ENCODE results near the gene CHD6. TPM values are rescaled to one million over a fixed set of nuclear protein-coding genes. Genes with fewer than 3 reads are reported as not detected.

CHD6 gene
- total and polyA plus RNA-seq, 2 of the 13 experiments (the other 11 are each of a cell fraction or from before 2014, with no cell fraction given), result 14.4 to 52.0 TPM

DNA sequence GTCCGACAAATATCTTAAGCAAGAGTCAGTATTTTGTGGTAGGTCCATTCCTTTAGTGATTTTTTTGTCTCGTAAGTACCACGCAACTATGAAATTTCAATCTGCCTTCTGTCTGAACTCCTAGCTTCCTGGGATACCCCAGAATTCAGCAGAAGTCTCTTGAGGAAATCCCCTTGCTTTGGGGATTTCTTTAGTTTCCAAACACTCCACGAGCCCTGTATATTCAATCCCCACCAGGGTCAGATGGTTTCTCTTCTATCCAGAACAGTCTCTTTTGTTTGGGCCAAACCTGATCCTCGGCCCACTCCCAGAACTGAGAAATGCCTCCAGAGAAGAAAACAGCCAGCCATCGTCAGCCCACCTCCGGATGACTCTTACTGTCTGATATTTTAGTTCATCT is 113.0 kb downstream of the CHD6 start:
- H3K4me3 ChIP-seq (replicated peaks in 1 of 3; ENCODE audit: insufficient read depth in 1 of 3, low read depth in 2 of 3, low read length in 3 of 3), result no peak overlapping the region
- H3K4me2 ChIP-seq (ENCODE audit: low read depth, low read length), result no peak overlapping the region
- BruUV-seq (replicated peaks), result no TSS peak
- no peaks in the 10 kb centered on the region for H3K9me3 ChIP-seq (ENCODE audit: low read length)
- 97% methylated on average over 7 of the region's 7 CpGs for WGBS (ENCODE audit: low lambda C conversion rate)
- DNase-seq (ENCODE audit: low spot score), result no peak
- peaks cover 2% of the 10 kb centered on the region for H3K79me2 ChIP-seq (ENCODE audit: insufficient read depth, low read length)
- POLR2A ChIA-PET, result no interaction called here
- no peaks in the 10 kb centered on the region for H3K27me3 ChIP-seq (ENCODE audit: control insufficient read depth in 1 of 2, insufficient read depth in 2 of 2, low read length in 2 of 2)
- CTCF ChIA-PET (ENCODE audit: low intra/inter-chr PET ratio, low total read pairs), result no interaction called here
- no peak for ATAC-seq
- peaks cover 9 to 25% of the 10 kb centered on the region in 2 experiments; a peak in 3 of 5 replicates for H3K36me3 ChIP-seq (replicated peaks in 1 of 2; ENCODE audit: control insufficient read depth in 1 of 2, insufficient read depth in 2 of 2, low read length in 2 of 2)
- H3K9ac ChIP-seq (ENCODE audit: insufficient read depth, low read depth, low read length), result no peak overlapping the region
- peaks cover 54% of the 10 kb centered on the region for H3K4me1 ChIP-seq (ENCODE audit: insufficient read depth, low read length)
- H4K20me1 ChIP-seq (ENCODE audit: insufficient read depth, low read length), result peaks cover 7% of the 10 kb centered on the region; the same call in 1 of the 2 replicates
- intact Hi-C loops (cut with micrococcal nuclease; ENCODE audit: unreplicated experiment), result loop anchor here (5.0 kb wide), 2 partner anchors 97 to 187 kb away; no protein-coding TSS in a partner anchor
- FAIRE-seq, result no peak
- in situ Hi-C loops (cut with HindIII; ENCODE audit: extremely low pct_ligation_motif_present, low pct_unique_long_range_greater_than_20kb), result no loop called here
- H3K27ac ChIP-seq (ENCODE audit: extremely low read length, insufficient read depth, low read length), result no peak overlapping the region
- no peak overlapping the region for H2AFZ ChIP-seq (ENCODE audit: low read length)
- no peak for TF ChIP-seq NAIF1 (CRISPR knock-in tag; IDR thresholded peaks at IDR 0.05; ENCODE audit: borderline replicate concordance)

GRCh38 chr20:41501376-41501775 is 116.8 kb downstream of the CHD6 start:
- Histone ChIP-seq H3K4me1 (ENCODE audit: insufficient read depth, low read length) (peaks cover 54% of the 10 kb centered on the region), H3K9me3 (ENCODE audit: low read length) (no peaks in the 10 kb centered on the region), H3K9ac (ENCODE audit: insufficient read depth, low read depth, low read length) (no peak overlapping the region), H2AFZ (ENCODE audit: low read length) (no peak overlapping the region), H3K4me3 (replicated peaks in 1 of 3; ENCODE audit: insufficient read depth in 1 of 3, low read depth in 2 of 3, low read length in 3 of 3) (no peak overlapping the region), H4K20me1 (ENCODE audit: insufficient read depth, low read length) (no peaks in the 10 kb centered on the region), H3K36me3 (replicated peaks in 1 of 2; ENCODE audit: control insufficient read depth in 1 of 2, insufficient read depth in 2 of 2, low read length in 2 of 2) (peaks cover 7 to 21% of the 10 kb centered on the region in 2 experiments), H3K4me2 (ENCODE audit: low read depth, low read length) (no peak overlapping the region), H3K27ac (ENCODE audit: extremely low read length, insufficient read depth, low read length) (no peak overlapping the region), H3K79me2 (ENCODE audit: insufficient read depth, low read length) (peaks cover 2% of the 10 kb centered on the region), H3K27me3 (ENCODE audit: control insufficient read depth in 1 of 2, insufficient read depth in 2 of 2, low read length in 2 of 2) (no peaks in the 10 kb centered on the region)
- DNase-seq (ENCODE audit: low spot score), result no peak
- ChIA-PET CTCF (ENCODE audit: low intra/inter-chr PET ratio, low total read pairs) (no interaction called here), POLR2A (no interaction called here)
- FAIRE-seq, result no peak
- in situ Hi-C loops (cut with HindIII; ENCODE audit: extremely low pct_ligation_motif_present, low pct_unique_long_range_greater_than_20kb) (no loop called here), intact Hi-C loops (cut with micrococcal nuclease; ENCODE audit: unreplicated experiment) (no loop called here)
- 47% methylated on average over 1 of the region's 1 CpG for WGBS (ENCODE audit: low lambda C conversion rate)
- no peak for ATAC-seq
- BruUV-seq (replicated peaks), result no TSS peak
- no peak for TF ChIP-seq ZNF761 (CRISPR knock-in tag; conservative IDR thresholded peaks at IDR 0.05)
- TF ChIP-seq HNRNPLL (IDR thresholded peaks at IDR 0.05; ENCODE audit: low read depth, low read length, poor library complexity, severe bottlenecking), result no peak
- TF ChIP-seq ZSCAN29 (CRISPR knock-in tag; conservative IDR thresholded peaks at IDR 0.05), result no peak
- TF ChIP-seq ATF7-NPFF (CRISPR knock-in tag; IDR thresholded peaks at IDR 0.05; ENCODE audit: low read depth), result no peak
- TF ChIP-seq, protein P1, sequence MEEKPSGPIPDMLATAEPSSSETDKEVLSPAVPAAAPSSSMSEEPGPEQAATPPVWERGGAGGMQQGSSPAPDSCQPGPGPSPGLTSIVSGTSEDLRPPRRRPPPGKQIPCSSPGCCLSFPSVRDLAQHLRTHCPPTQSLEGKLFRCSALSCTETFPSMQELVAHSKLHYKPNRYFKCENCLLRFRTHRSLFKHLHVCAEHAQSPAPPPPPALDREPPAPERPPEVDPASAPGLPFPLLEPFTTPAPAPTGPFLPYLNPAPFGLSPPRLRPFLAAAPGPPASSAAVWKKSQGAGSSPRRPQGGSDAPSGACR (CRISPR knock-in tag; IDR thresholded peaks at IDR 0.05), result no peak
- no peak for TF ChIP-seq MYC (CRISPR knock-in tag; IDR thresholded peaks at IDR 0.05; ENCODE audit: borderline replicate concordance)
- TF ChIP-seq SMAD1 (CRISPR knock-in tag; IDR thresholded peaks at IDR 0.05; ENCODE audit: borderline replicate concordance, low read depth), result no peak
- TF ChIP-seq ZNF772 (CRISPR knock-in tag; IDR thresholded peaks at IDR 0.05), result no peak
- no peak for TF ChIP-seq SP5 (CRISPR knock-in tag; IDR thresholded peaks at IDR 0.05; ENCODE audit: borderline replicate concordance, low read depth)
- TF ChIP-seq KLF12 (CRISPR knock-in tag; IDR thresholded peaks at IDR 0.05; ENCODE audit: borderline replicate concordance), result no peak

All from HepG2 (cell line).